Measurements from ENCODE around the gene NSUN2. TPM values are rescaled to one million over a fixed set of nuclear protein-coding genes. Genes with fewer than 3 reads are reported as not detected.

NSUN2 gene
- total and polyA plus RNA-seq, 2 experiments from 2014 or later: 65.4 to 112 TPM

DNA sequence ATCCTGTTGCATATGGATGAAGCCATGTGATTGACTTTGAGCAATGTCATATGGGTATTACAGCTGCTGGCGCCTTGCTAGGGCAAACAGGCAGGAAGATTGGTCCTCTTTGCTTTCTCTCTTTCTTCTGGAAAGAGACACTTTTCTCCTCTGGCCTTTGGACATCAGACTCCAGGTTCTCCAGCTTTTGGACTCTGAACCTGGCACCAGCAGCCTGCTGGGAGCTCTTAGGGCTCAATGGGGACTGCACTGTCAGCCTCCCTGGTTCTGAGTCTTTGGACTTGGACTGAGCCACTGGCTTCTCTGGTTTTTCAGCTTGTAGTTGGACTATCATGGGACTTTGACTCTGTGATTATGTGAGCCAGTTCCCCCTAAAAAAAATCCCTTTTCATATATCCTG, 45.5 kb upstream of the NSUN2 start:
- Histone ChIP-seq H3K4me1 (ENCODE audit: insufficient read depth) (no peaks in the 10 kb centered on the region), H3F3A (replicated peaks; ENCODE audit: low read depth) (no peaks in the 10 kb centered on the region), H2AFZ (no peak overlapping the region), H3K27me3 (ENCODE audit: insufficient read depth) (no peaks in the 10 kb centered on the region), H3K4me2 (no peak overlapping the region), H3K4me3 (no peak overlapping the region), H3K9me2 (ENCODE audit: insufficient read depth) (peaks cover 10% of the 10 kb centered on the region), H3K27ac (ENCODE audit: low read depth) (no peak overlapping the region), H3K79me2 (replicated peaks; ENCODE audit: insufficient read depth) (no peaks in the 10 kb centered on the region), H4K20me1 (replicated peaks; ENCODE audit: insufficient read depth) (no peaks in the 10 kb centered on the region; the same call in 1 of the 2 replicates), H3K36me3 (ENCODE audit: insufficient read depth) (no peaks in the 10 kb centered on the region)
- Mint-ChIP-seq H3K27ac (no peak overlapping the region), H3K9me3 (peaks cover 22% of the 10 kb centered on the region), H3K4me1 (peaks cover 2% of the 10 kb centered on the region; the same call in 2 of the 3 replicates), H3K4me3 (no peak overlapping the region), H3K36me3 (ENCODE audit: low read depth) (peaks cover 23% of the 10 kb centered on the region), H3K27me3 (ENCODE audit: insufficient read depth, low read depth, poor library complexity) (no peaks in the 10 kb centered on the region)
- ATAC-seq (no peak), DNase-seq (ENCODE audit: low spot score) (no peak)
- no peak for TF ChIP-seq ZNF331 (CRISPR knock-in tag; IDR thresholded peaks at IDR 0.05; ENCODE audit: low read depth)
- TF ChIP-seq EZH2 (IDR thresholded peaks at IDR 0.05; ENCODE audit: low read depth, unreplicated experiment): no peak
- no peak for TF ChIP-seq STAT1 (IDR thresholded peaks at IDR 0.05; ENCODE audit: unreplicated experiment)
- no peak for TF ChIP-seq CREB1 (CRISPR knock-in tag; IDR thresholded peaks at IDR 0.05; ENCODE audit: low read depth)
- no peak for TF ChIP-seq EZH2phosphoT487 (IDR thresholded peaks at IDR 0.05; ENCODE audit: unreplicated experiment)
- TF ChIP-seq, protein P1, sequence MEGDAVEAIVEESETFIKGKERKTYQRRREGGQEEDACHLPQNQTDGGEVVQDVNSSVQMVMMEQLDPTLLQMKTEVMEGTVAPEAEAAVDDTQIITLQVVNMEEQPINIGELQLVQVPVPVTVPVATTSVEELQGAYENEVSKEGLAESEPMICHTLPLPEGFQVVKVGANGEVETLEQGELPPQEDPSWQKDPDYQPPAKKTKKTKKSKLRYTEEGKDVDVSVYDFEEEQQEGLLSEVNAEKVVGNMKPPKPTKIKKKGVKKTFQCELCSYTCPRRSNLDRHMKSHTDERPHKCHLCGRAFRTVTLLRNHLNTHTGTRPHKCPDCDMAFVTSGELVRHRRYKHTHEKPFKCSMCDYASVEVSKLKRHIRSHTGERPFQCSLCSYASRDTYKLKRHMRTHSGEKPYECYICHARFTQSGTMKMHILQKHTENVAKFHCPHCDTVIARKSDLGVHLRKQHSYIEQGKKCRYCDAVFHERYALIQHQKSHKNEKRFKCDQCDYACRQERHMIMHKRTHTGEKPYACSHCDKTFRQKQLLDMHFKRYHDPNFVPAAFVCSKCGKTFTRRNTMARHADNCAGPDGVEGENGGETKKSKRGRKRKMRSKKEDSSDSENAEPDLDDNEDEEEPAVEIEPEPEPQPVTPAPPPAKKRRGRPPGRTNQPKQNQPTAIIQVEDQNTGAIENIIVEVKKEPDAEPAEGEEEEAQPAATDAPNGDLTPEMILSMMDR (conservative IDR thresholded peaks at IDR 0.05; ENCODE audit: low read depth in 2 of 2): no peak
- TF ChIP-seq JUNB (IDR thresholded peaks at IDR 0.05; ENCODE audit: unreplicated experiment): no peak

DNA sequence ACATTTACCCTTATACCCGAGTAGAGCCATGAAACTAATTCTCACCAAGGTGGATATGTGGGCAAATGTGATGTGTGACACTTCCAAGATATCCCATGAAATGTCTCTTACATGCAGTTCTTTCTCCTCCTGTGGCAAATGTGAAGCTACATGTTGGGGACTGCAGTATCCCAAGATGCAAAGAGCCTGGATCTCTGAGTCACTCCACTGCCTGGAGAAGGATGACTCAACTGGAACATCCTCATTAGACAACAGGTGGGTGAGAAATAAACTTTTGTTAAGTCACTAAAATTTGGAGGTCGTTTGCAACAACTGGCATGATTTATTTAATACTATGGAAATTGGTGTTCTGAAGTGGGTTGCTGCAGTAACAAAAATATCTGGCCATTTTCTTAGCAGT, 43.9 kb upstream of the NSUN2 start:
- H3K9me3 Mint-ChIP-seq: peaks cover 29% of the 10 kb centered on the region
- no peak overlapping the region for H2AFZ ChIP-seq
- ATAC-seq: no peak
- no peaks in the 10 kb centered on the region for H3F3A ChIP-seq (replicated peaks; ENCODE audit: low read depth)
- no peak overlapping the region for H3K27ac Mint-ChIP-seq
- H3K4me1 Mint-ChIP-seq: no peaks in the 10 kb centered on the region
- peaks cover 16% of the 10 kb centered on the region for H3K9me2 ChIP-seq (ENCODE audit: insufficient read depth)
- no peaks in the 10 kb centered on the region for H3K4me1 ChIP-seq (ENCODE audit: insufficient read depth)
- H3K27me3 Mint-ChIP-seq (ENCODE audit: insufficient read depth, low read depth, poor library complexity): no peaks in the 10 kb centered on the region
- no peak overlapping the region for H3K4me3 Mint-ChIP-seq
- H4K20me1 ChIP-seq (replicated peaks; ENCODE audit: insufficient read depth): no peaks in the 10 kb centered on the region; the same call in 1 of the 2 replicates
- peaks cover 37% of the 10 kb centered on the region for H3K36me3 Mint-ChIP-seq (ENCODE audit: low read depth)
- no peaks in the 10 kb centered on the region for H3K36me3 ChIP-seq (ENCODE audit: insufficient read depth)
- no peaks in the 10 kb centered on the region for H3K79me2 ChIP-seq (replicated peaks; ENCODE audit: insufficient read depth)
- no peak overlapping the region for H3K4me3 ChIP-seq
- H3K4me2 ChIP-seq: no peak overlapping the region
- no peak overlapping the region for H3K27ac ChIP-seq (ENCODE audit: low read depth)
- no peak for DNase-seq (ENCODE audit: low spot score)
- no peaks in the 10 kb centered on the region for H3K27me3 ChIP-seq (ENCODE audit: insufficient read depth)
- TF ChIP-seq, protein P2, sequence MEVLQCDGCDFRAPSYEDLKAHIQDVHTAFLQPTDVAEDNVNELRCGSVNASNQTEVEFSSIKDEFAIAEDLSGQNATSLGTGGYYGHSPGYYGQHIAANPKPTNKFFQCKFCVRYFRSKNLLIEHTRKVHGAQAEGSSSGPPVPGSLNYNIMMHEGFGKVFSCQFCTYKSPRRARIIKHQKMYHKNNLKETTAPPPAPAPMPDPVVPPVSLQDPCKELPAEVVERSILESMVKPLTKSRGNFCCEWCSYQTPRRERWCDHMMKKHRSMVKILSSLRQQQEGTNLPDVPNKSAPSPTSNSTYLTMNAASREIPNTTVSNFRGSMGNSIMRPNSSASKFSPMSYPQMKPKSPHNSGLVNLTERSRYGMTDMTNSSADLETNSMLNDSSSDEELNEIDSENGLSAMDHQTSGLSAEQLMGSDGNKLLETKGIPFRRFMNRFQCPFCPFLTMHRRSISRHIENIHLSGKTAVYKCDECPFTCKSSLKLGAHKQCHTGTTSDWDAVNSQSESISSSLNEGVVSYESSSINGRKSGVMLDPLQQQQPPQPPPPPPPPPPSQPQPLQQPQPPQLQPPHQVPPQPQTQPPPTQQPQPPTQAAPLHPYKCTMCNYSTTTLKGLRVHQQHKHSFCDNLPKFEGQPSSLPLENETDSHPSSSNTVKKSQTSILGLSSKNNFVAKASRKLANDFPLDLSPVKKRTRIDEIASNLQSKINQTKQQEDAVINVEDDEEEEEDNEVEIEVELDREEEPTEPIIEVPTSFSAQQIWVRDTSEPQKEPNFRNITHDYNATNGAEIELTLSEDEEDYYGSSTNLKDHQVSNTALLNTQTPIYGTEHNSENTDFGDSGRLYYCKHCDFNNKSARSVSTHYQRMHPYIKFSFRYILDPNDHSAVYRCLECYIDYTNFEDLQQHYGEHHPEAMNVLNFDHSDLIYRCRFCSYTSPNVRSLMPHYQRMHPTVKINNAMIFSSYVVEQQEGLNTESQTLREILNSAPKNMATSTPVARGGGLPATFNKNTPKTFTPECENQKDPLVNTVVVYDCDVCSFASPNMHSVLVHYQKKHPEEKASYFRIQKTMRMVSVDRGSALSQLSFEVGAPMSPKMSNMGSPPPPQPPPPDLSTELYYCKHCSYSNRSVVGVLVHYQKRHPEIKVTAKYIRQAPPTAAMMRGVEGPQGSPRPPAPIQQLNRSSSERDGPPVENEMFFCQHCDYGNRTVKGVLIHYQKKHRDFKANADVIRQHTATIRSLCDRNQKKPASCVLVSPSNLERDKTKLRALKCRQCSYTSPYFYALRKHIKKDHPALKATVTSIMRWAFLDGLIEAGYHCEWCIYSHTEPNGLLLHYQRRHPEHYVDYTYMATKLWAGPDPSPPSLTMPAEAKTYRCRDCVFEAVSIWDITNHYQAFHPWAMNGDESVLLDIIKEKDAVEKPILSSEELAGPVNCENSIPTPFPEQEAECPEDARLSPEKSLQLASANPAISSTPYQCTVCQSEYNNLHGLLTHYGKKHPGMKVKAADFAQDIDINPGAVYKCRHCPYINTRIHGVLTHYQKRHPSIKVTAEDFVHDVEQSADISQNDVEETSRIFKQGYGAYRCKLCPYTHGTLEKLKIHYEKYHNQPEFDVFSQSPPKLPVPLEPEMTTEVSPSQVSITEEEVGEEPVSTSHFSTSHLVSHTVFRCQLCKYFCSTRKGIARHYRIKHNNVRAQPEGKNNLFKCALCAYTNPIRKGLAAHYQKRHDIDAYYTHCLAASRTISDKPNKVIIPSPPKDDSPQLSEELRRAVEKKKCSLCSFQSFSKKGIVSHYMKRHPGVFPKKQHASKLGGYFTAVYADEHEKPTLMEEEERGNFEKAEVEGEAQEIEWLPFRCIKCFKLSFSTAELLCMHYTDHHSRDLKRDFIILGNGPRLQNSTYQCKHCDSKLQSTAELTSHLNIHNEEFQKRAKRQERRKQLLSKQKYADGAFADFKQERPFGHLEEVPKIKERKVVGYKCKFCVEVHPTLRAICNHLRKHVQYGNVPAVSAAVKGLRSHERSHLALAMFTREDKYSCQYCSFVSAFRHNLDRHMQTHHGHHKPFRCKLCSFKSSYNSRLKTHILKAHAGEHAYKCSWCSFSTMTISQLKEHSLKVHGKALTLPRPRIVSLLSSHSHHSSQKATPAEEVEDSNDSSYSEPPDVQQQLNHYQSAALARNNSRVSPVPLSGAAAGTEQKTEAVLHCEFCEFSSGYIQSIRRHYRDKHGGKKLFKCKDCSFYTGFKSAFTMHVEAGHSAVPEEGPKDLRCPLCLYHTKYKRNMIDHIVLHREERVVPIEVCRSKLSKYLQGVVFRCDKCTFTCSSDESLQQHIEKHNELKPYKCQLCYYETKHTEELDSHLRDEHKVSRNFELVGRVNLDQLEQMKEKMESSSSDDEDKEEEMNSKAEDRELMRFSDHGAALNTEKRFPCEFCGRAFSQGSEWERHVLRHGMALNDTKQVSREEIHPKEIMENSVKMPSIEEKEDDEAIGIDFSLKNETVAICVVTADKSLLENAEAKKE (CRISPR knock-in tag; IDR thresholded peaks at IDR 0.05): no peak
- TF ChIP-seq, protein P1 (conservative IDR thresholded peaks at IDR 0.05; ENCODE audit: low read depth in 2 of 2): no peak
- TF ChIP-seq POLR2AphosphoS5 (IDR thresholded peaks at IDR 0.05; ENCODE audit: low read depth) (no peak), CREB1 (CRISPR knock-in tag; IDR thresholded peaks at IDR 0.05; ENCODE audit: low read depth) (no peak), STAT1 (IDR thresholded peaks at IDR 0.05; ENCODE audit: unreplicated experiment) (no peak), EZH2phosphoT487 (IDR thresholded peaks at IDR 0.05; ENCODE audit: unreplicated experiment) (no peak), ZNF114 (CRISPR knock-in tag; IDR thresholded peaks at IDR 0.05) (no peak), EZH2 (IDR thresholded peaks at IDR 0.05; ENCODE audit: low read depth, unreplicated experiment) (no peak), ZNF331 (CRISPR knock-in tag; IDR thresholded peaks at IDR 0.05; ENCODE audit: low read depth) (no peak)
